D341Med (cell line): ENCODE data around the gene GSG1L.
"Not testable (repeated sequence)": the region's sequence is repeated elsewhere in the genome, so short reads cannot be mapped to it uniquely, and the experiment has no call there.

ENCODE experiments used
- DNase-seq: peaks from one replicate; pipeline ENCODE4 v3.0.0; 2012; ENCODE audit warnings: low spot score

The GSG1L gene

DNA sequence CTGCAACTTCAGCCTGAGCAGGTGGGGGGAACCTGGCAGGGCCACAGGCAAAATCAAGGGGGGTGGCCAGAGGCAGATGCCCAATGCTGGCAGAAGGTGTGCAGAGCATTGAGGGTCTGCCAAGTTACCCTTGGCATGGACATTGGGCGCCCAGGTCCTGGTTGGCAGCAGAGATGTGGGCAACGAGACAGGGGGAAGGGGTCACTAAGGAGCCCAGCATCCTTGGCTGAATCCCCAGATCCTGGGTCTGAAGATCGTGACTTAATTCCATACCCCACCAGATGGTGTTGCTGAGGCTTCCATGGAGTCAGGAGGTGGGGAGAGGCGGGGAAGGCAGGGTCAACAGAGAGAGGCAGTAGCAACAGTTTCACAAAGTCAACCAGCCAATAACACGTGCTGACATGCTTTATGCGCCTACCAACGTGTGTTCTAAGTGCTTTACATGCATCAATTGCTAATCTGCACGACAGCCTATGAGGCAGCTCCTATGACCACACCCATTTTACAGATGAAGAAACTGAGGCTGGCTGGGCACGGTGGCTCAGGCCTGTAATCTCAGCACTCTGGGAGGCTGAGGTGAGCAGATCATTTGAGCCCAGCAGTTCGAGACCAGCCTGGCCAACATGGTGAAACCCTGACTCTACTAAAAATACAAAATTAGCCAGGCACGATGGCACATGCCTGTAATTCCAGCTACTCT, 83.3 kb downstream of the GSG1L start:
- DNase-seq, result no peak

GRCh38 chr16:27979668-27980067, 83.8 kb downstream of the GSG1L start:
- DNase-seq, result not testable (repeated sequence)

DNA sequence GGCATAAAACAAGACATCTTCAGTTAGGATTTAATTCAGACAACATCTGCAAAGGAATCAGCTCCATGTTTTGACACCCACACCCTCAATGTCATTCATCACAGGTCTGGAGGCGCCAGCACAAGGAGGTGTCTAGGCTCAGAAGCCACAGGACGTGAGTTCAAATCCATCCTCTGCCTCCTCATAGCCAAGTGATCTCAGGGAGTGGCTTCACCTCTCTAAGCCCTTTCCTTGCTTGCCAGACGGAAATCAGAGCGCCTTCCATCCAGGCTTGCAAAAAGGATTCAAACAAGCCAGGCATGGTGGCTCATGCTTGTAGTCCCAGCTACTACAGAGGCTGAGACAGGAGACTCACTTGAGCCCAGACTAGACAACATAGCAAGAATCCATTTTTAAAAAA, 84.6 kb downstream of the GSG1L start:
- no peak for DNase-seq

GRCh38 chr16:27977966-27978365, 85.5 kb downstream of the GSG1L start:
- no peak for DNase-seq

DNA sequence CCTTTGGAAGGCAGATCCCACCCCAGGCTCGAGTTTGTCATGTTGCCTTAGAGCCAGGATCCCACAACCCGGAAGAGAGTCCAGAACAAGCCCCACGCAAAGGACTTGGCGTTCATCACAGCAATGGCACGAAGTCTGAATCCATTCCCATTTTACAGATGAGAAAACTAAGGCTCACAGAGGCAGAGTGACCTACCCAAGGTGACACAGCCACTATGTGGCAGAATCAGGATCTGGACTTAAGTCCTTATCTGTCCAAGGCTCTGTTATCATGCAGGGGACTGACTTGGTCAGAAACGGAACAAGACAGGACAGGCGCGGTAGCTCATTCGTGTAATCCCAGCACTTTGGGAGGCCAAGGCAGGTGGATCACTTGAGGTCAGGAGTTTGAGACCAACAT, 86.5 kb downstream of the GSG1L start:
- DNase-seq, result no peak

- no peak for DNase-seq
Measured at GRCh38 chr16:27974896-27975540, 88.5 kb downstream of the GSG1L start.

GRCh38 chr16:27973678-27974077, 89.8 kb downstream of the GSG1L start:
- DNase-seq, result no peak

DNA sequence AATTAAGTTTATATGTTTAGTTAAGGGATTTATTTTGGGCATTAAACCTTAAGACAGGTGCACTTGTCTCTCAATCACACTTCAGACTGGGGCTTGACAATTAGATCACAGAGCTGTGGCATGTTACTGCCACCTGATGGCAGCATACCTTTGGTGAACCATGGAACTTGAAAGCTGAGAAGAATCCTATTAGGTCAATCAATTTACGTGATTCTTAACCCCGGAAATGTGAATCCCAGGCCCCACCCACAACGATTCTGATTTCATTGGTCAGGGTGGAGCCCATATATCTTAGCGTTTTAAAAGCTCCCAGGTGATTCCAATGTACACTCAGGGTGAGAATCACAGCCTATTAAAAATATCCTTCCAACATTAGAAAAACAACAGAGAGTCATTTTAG, 91.0 kb downstream of the GSG1L start:
- peak; percentile 66 for DNase-seq

- DNase-seq, result no peak
Measured at GRCh38 chr16:27969574-27969973, 93.9 kb downstream of the GSG1L start.

DNA sequence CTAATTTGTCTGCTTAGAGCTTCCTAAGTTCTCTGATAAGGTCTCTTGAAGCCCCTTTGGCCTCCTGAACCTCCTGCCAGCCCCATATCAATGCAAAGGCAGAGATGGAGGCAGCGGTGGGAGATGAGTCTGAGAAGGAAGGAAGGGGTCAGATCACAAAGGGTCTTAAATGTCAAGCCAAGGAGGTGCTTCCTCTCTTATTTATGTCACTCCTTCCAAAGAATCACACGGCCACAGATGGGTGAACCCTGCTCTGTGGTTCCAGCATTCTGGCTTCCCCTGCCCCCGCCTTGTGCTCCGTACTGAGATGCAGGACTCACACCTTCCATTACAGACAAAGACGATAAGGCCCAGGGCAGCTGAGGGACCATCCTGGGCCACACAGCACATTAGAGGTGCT, 96.3 kb downstream of the GSG1L start:
- DNase-seq, result no peak

GRCh38 chr16:27966756-27967155, 96.8 kb downstream of the GSG1L start:
- DNase-seq, result no peak

DNA sequence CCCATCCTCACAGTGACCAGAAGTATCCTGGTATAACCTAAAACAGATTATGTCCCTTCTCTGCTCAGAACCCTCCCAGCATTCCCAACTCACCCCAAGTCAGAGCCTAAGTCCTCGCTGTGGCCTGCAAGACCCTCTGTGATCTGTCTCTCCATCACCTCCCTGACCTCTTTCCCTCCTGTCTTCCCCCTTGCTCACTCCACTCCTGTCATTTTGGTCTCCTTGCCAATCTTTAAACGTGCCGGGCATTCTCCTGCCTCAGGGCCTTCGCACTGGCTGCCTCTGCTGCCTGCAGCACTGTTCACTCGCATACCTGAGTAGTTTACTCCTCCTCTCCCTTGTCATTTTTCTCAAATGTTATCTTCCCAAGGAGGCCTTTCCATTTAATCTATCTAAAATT, 97.7 kb downstream of the GSG1L start:
- no peak for DNase-seq

- no peak for DNase-seq
Measured at GRCh38 chr16:27963471-27963965, 100.0 kb downstream of the GSG1L start.

- DNase-seq, result no peak
Measured at GRCh38 chr16:27962197-27962596, 101.3 kb downstream of the GSG1L start.

- DNase-seq, result no peak
Measured at GRCh38 chr16:27961296-27961620, 102.3 kb downstream of the GSG1L start.

DNA sequence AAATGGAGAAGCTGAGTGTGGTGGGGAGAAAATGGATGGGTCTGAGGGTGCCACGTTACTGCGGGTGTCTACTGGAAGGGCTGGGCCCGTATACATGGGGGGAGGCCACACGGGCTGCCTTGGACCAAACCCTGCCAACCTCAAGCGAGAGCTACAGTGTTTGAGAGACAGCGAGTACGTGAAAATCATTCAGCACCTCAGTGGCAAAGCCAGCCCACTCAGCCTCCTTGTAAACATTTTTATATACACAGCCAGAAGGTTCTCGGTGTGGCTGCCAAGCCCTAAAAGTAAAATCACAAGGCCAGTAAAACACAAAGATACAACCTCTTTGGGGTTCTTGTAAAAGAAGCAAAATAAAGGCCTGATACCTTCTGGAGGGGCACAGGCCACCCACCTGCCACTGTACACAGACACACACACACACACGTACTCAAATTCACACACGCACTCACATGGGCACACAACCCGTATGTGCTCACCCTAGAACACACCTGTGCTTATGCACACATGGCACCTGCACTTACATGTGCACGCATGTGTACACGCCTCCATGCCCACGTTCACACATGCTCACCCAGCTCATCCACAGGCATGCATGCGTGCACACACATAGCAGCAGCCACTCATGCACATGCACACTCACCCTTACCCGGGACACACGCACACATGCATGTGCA, 102.8 kb downstream of the GSG1L start:
- DNase-seq, result no peak

GRCh38 chr16:27959914-27960313, 103.6 kb downstream of the GSG1L start:
- DNase-seq, result no peak

DNA sequence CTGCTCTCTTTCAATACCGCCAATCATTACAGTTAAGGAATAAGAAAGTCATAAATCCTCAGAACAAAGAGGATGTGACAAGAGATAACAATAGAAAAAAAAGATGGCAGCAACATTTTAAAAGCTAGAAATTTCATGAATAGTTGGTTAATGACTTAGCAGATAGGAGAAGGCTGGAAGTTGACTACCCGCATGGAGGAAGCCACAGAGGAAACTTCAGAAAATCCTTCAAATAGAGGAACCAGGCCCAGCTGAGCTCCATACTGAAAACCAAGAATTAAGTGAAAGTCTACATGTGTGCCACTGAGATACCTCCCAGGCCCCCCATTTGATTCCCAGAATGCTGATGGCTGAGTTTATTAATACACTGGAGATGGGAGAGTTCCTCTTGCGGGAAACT, 109.3 kb downstream of the GSG1L start:
- no peak for DNase-seq

DNA sequence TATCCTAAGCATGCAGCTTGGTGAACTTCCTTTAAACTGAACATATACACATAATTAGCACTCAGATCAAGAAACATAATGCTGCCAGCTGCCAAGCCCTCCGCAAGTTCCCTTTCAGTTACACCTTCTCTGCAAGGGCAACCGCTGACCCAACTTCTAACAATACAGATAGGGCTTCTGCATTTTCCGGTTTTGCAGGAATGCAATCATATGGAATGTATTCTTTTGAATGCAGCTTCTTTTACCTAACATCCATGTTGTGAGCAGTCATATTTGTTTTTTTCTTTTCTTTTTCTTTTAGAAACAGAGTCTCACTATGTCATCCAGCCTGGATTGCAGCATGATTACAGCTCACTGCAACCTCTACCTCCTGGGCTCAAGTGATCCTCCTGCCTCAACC, 110.7 kb downstream of the GSG1L start:
- no peak for DNase-seq

- no peak for DNase-seq
Measured at GRCh38 chr16:27951489-27952120, 111.9 kb downstream of the GSG1L start.

DNA sequence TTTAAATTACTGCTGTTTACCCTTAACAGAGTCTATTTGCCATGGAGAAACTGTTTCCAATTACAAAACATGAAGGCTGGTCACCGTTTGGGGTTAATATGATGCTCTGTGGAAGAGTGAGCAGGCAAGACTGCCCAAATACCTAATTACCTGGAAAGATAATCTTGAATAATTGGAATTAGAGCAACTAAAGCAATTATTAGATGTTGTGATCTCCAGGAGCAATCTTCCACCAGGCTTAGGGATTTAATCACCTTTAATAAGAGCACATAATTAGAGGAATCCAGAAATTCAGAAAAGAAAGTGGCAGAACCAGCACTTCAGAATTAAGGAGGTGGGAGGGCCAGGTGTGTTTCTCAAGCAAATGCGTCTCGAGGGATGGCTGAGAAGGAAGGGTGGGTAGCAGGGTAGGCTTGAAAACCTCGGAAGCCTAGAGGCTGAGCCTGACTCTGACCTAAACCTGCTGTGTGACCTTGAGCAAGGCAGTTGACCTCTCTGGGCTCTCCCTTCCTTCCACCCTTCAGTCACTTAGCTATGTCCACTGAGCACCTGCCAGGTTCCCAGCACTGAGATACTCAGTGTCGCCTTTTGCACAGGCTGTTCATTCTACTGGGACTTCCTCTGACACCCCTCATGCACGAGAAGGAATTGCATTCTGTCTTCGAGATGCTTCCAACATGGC, 113.2 kb downstream of the GSG1L start:
- no peak for DNase-seq

GRCh38 chr16:27947696-27948095, 115.8 kb downstream of the GSG1L start:
- DNase-seq, result no peak
